Calu3 (cell line): ENCODE measurements around the gene MBD2. TPM values are rescaled to one million over a fixed set of nuclear protein-coding genes. Genes with fewer than 3 reads are reported as not detected.

Experiments
- BruUV-seq: library from RNA; stranded (reverse); fragments of 400-500 nt; replicated peaks from 2 replicates; lab custom pipeline; 2021; lab: Mats Ljungman, UMichigan
- CTCF ChIA-PET: fragments of 300-600 bp; sonication (Branson Sonifier 250); formaldehyde crosslinking; loops from one replicate; lab custom pipeline; 2022; ENCODE audit warnings: antibody characterized with exemption; lab: Charles Lee
- DNase-seq: peaks from one replicate; pipeline ENCODE4 v3.0.0; 2022
- H3K27ac Mint-ChIP-seq: one replicate; pipeline ENCODE4 v1.8.0; 2022; ENCODE audit warnings: mixed read lengths; ENCODE audit not compliant: unreplicated experiment
- H3K27me3 Mint-ChIP-seq: one replicate; pipeline ENCODE4 v1.8.0; 2022; ENCODE audit warnings: mixed read lengths; ENCODE audit not compliant: unreplicated experiment
- H3K36me3 Mint-ChIP-seq: one replicate; pipeline ENCODE4 v1.8.0; 2022; ENCODE audit warnings: mild to moderate bottlenecking, moderate library complexity, mixed read lengths; ENCODE audit not compliant: insufficient read depth, unreplicated experiment
- H3K4me1 Mint-ChIP-seq: one replicate; pipeline ENCODE4 v1.8.0; 2022; ENCODE audit warnings: mild to moderate bottlenecking, low read depth, mixed read lengths; ENCODE audit not compliant: unreplicated experiment
- H3K4me3 Mint-ChIP-seq: one replicate; pipeline ENCODE4 v1.8.0; 2022; ENCODE audit warnings: mild to moderate bottlenecking, low read depth, moderate library complexity, mixed read lengths; ENCODE audit not compliant: unreplicated experiment
- H3K9me3 Mint-ChIP-seq: one replicate; pipeline ENCODE4 v1.8.0; 2022; ENCODE audit warnings: low read depth, mixed read lengths; ENCODE audit not compliant: unreplicated experiment
- intact Hi-C: fragments of 100-400 bp; cut with micrococcal nuclease; formaldehyde crosslinking; loops from one replicate; pipeline ENCODE4 v1.10.0; 2022; ENCODE audit not compliant: unreplicated experiment
- total RNA-seq: library from RNA; stranded (reverse); gene quantifications from 2 replicates; pipeline ENCODE4 v1.2.3, GENCODE V29; 2022
- TF ChIP-seq, protein P1 (sequence below): fragments of 200-600 bp; IDR thresholded peaks from one replicate; pipeline ENCODE4 v1.8.0; 2022; ENCODE audit warnings: antibody characterized with exemption; ENCODE audit not compliant: unreplicated experiment

MBD2 gene
- total RNA-seq, 1 experiment from 2014 or later: 106 TPM

DNA sequence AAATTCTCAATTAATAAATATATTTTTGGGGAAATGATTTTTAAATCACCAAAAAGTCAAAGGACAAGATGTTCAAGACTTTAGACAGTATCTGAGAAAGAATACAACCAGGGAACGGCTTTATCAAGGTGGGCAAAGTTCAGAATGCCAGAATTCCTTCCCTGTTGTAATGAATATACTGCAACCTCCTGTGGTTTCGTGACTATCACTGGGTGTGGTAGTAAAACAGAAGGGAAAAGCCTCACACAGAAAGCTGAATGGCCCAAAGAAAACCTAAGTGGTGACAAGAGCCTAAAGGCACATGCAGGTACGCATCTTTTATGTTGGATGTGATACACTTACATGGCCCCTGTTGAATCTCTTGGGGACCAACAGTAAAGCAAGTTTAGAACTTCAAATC lies 37.1 kb downstream of the MBD2 start:
- no peaks in the 10 kb centered on the region for H3K9me3 Mint-ChIP-seq
- H3K27ac Mint-ChIP-seq: no peak overlapping the region
- CTCF ChIA-PET: interaction anchor here (0.5 kb wide), 1 partner anchor 672 kb away, joined by 3 read pairs; no protein-coding TSS in a partner anchor
- TF ChIP-seq, protein P1, sequence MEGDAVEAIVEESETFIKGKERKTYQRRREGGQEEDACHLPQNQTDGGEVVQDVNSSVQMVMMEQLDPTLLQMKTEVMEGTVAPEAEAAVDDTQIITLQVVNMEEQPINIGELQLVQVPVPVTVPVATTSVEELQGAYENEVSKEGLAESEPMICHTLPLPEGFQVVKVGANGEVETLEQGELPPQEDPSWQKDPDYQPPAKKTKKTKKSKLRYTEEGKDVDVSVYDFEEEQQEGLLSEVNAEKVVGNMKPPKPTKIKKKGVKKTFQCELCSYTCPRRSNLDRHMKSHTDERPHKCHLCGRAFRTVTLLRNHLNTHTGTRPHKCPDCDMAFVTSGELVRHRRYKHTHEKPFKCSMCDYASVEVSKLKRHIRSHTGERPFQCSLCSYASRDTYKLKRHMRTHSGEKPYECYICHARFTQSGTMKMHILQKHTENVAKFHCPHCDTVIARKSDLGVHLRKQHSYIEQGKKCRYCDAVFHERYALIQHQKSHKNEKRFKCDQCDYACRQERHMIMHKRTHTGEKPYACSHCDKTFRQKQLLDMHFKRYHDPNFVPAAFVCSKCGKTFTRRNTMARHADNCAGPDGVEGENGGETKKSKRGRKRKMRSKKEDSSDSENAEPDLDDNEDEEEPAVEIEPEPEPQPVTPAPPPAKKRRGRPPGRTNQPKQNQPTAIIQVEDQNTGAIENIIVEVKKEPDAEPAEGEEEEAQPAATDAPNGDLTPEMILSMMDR: no peak
- DNase-seq: no peak
- no peak overlapping the region for H3K4me3 Mint-ChIP-seq
- intact Hi-C loops: loop anchor here (5.0 kb wide), 1 partner anchor 35 kb away; the partner anchor contains the start of gene MBD2
- no TSS peak for BruUV-seq
- H3K36me3 Mint-ChIP-seq: peaks cover 13% of the 10 kb centered on the region
- H3K4me1 Mint-ChIP-seq: peaks cover 13% of the 10 kb centered on the region
- no peaks in the 10 kb centered on the region for H3K27me3 Mint-ChIP-seq

GRCh38 chr18:54184836-54185235 lies 39.6 kb downstream of the MBD2 start:
- no peak overlapping the region for H3K27ac Mint-ChIP-seq
- no peak overlapping the region for H3K4me3 Mint-ChIP-seq
- peaks cover 13% of the 10 kb centered on the region for H3K36me3 Mint-ChIP-seq
- CTCF ChIA-PET: no interaction called here
- no peaks in the 10 kb centered on the region for H3K4me1 Mint-ChIP-seq
- no TSS peak for BruUV-seq
- no peaks in the 10 kb centered on the region for H3K9me3 Mint-ChIP-seq
- TF ChIP-seq, protein P1: no peak
- intact Hi-C loops: loop anchor here (2.0 to 5.0 kb wide), 2 partner anchors 14 to 37 kb away; partner anchors contain the start of gene MBD2
- DNase-seq: no peak
- H3K27me3 Mint-ChIP-seq: no peaks in the 10 kb centered on the region

- intact Hi-C loops: no loop called here
- Mint-ChIP-seq H3K27ac (no peak overlapping the region), H3K27me3 (no peaks in the 10 kb centered on the region), H3K9me3 (no peaks in the 10 kb centered on the region), H3K36me3 (peaks cover 9% of the 10 kb centered on the region), H3K4me1 (no peaks in the 10 kb centered on the region), H3K4me3 (no peak overlapping the region)
- no TSS peak for BruUV-seq
- TF ChIP-seq, protein P1: no peak
- no peak for DNase-seq
- CTCF ChIA-PET: no interaction called here
These were observed 41.1 kb downstream of the MBD2 start for GRCh38 chr18:54183390-54183789.

DNA sequence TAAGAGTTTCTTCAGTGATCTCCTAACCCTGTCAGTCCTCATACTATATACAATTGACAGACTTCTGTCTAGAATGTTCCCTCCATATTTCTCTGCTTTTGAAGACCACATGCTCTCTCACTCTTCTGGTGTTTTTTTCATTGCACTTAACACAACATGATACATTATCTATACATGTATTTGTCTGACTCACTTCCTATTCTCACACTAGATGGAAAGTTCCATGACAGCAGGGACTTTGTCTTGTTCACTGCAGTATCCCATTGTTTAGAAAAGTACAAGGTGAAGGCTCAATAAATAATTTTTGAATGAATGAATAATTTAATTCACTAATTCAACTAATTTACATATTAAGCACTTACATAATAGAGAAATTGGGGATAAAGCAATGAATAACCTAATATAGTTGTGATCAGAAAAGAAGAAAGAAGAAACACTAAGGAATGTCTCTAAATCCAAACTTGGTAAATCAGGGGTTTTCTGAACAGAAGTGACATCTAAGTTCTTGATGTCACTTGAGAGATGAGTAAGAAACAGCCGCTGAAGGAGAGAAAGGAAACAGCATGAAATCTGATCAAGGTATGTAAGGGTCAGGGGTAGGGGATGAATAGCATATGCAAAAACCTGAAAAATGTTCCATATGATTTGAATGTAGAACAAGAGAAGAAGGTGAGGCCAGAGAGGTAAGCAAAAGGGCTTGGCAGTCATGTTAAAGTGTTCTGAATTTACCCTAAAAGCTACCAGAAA lies 42.4 kb downstream of the MBD2 start:
- Mint-ChIP-seq H3K4me1 (no peaks in the 10 kb centered on the region), H3K4me3 (no peak overlapping the region), H3K9me3 (no peaks in the 10 kb centered on the region), H3K27me3 (no peaks in the 10 kb centered on the region), H3K36me3 (no peaks in the 10 kb centered on the region), H3K27ac (no peak overlapping the region)
- no peak for DNase-seq
- intact Hi-C loops: no loop called here
- TF ChIP-seq, protein P1: no peak
- no TSS peak for BruUV-seq
- CTCF ChIA-PET: no interaction called here
